Naive thymus-derived CD8-positive, alpha-beta T cell (primary cell): Measurements from ENCODE around the gene WDR1. TPM values are rescaled to one million over a fixed set of nuclear protein-coding genes. Genes with fewer than 3 reads are reported as not detected.

Experiments
- ATAC-seq, 2 donors: fragments of 150-1000 bp; cut with Tn5 transposase in 1 of 2; sonication (Bioruptor Pico), chemical (Tn5 transposase) in 1 of 2; 1 replicate in 1 of 2; 2 replicates in 1 of 2; pipeline ENCODE4 v1.10.0; 2021; ENCODE audit warnings: mild to moderate bottlenecking in 2 of 2, moderate library complexity in 2 of 2
- POLR2A ChIA-PET: fragments of 350-600 bp; sonication (Branson Sonifier 250); formaldehyde crosslinking; loops from one replicate; lab custom pipeline; 2021; ENCODE audit warnings: antibody characterized with exemption; lab: Charles Lee
- DNase-seq, 10 donors: peaks; one replicate each; pipeline versions ENCODE4 v3.0.0 to v3.0.0-alpha.2; 2020 to 2022
- H3K27ac Mint-ChIP-seq, 10 donors: one replicate each; pipeline ENCODE4 v1.8.0; 2020 to 2022; ENCODE audit warnings: mild to moderate bottlenecking in 10 of 10, mixed read lengths in 10 of 10, moderate library complexity in 4 of 10, inconsistent platforms in 1 of 10
- H3K27me3 Mint-ChIP-seq, 5 donors: one replicate each; pipeline ENCODE4 v1.8.0; 2021 to 2022; ENCODE audit warnings: mixed read lengths in 5 of 5
- H3K36me3 Mint-ChIP-seq, 3 donors: one replicate each; pipeline ENCODE4 v1.8.0; 2020 to 2022; ENCODE audit warnings: mixed read lengths in 3 of 3, mild to moderate bottlenecking in 2 of 3, inconsistent platforms in 1 of 3
- H3K4me1 Mint-ChIP-seq, 4 donors: one replicate each; pipeline ENCODE4 v1.8.0; 2021 to 2022; ENCODE audit warnings: mixed read lengths in 4 of 4
- H3K4me3 Mint-ChIP-seq, 10 donors: one replicate each; pipeline ENCODE4 v1.8.0; 2020 to 2022; ENCODE audit warnings: mild to moderate bottlenecking in 10 of 10, mixed read lengths in 10 of 10, moderate library complexity in 6 of 10, inconsistent platforms in 1 of 10
- H3K9me3 Mint-ChIP-seq, 9 donors: one replicate each; pipeline ENCODE4 v1.8.0; 2020 to 2022; ENCODE audit warnings: mixed read lengths in 9 of 9, mild to moderate bottlenecking in 3 of 9, inconsistent platforms in 1 of 9, moderate library complexity in 1 of 9
- polyA plus RNA-seq, 3 donors: library from polyadenylated mRNA; unstranded; fragments of 300-500 nt; fragmentation: Illumina TruSeq; gene quantifications; one replicate each; pipeline ENCODE4 v1.2.3, GENCODE V29; 2021
- total RNA-seq, 8 experiments: library from RNA in 2 of 8; stranded (reverse) in 2 of 8; gene quantifications; one replicate each; pipeline ENCODE4 v1.2.3 and lab custom pipeline; 2021 to 2026

Gene WDR1
- total and polyA plus RNA-seq, 5 experiments from 2014 or later = 295 to 378 (median 304) TPM

DNA sequence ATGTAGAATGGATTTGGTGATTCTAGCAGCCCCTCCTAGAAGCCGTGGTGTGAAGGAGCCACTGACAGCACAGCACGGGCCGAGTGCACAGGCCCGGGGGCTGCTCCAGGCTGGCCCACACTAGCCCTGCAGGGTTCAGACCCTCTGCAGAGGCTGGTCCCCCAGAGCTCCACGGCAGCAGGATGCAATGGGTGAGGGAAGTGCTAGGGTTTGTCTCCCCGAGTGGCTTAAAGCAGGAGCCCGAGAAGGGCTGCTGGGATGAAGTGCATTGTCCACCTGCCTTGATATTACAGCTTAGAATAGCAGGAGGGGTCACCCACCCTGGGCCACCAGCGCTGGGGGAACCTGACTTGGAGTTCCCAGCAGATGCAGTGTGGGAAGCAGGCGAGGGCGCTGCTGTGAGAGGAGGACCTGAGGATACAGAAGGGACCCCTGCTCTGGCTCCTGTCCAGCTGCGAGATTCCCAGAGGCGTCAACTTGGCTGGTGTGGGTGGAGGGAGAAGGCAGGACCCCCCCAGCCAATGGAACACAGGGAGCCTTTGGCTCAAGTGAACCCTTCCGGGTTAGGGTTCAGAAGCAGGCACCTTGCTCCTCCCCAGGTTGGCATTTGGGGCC is 30.0 kb downstream of the WDR1 start:
- peak overlapping the region in 8 of 10 donors; percentile 19 to 83 (median 61) for H3K27ac Mint-ChIP-seq
- H3K27me3 Mint-ChIP-seq = no peaks in the 10 kb centered on the region
- no peak overlapping the region for H3K4me3 Mint-ChIP-seq
- peaks cover 0 to 98% (median 15%) of the 10 kb centered on the region in 3 donors for H3K36me3 Mint-ChIP-seq
- peaks cover 5 to 30% (median 19%) of the 10 kb centered on the region in 4 donors for H3K4me1 Mint-ChIP-seq
- DNase-seq (peak in 1 of 10 donors; percentile 44), ATAC-seq (no peak)
- POLR2A ChIA-PET = interaction anchor here (1.0 kb wide), 1 partner anchor 17 kb away, joined by 3 read pairs; no protein-coding TSS in a partner anchor
- no peaks in the 10 kb centered on the region for H3K9me3 Mint-ChIP-seq

- POLR2A ChIA-PET = no interaction called here
- no peaks in the 10 kb centered on the region for H3K9me3 Mint-ChIP-seq
- H3K27me3 Mint-ChIP-seq = no peaks in the 10 kb centered on the region
- H3K4me3 Mint-ChIP-seq = no peak overlapping the region
- peak overlapping the region in 6 of 10 donors; percentile 19 to 84 (median 68) for H3K27ac Mint-ChIP-seq
- peaks cover 5 to 24% (median 16%) of the 10 kb centered on the region in 4 donors for H3K4me1 Mint-ChIP-seq
- peaks cover 0 to 97% (median 15%) of the 10 kb centered on the region in 3 donors for H3K36me3 Mint-ChIP-seq
- DNase-seq (peak in 1 of 10 donors; percentile 36), ATAC-seq (no peak)
These were observed 30.6 kb downstream of the WDR1 start for GRCh38 chr4:10085828-10086505.

DNA sequence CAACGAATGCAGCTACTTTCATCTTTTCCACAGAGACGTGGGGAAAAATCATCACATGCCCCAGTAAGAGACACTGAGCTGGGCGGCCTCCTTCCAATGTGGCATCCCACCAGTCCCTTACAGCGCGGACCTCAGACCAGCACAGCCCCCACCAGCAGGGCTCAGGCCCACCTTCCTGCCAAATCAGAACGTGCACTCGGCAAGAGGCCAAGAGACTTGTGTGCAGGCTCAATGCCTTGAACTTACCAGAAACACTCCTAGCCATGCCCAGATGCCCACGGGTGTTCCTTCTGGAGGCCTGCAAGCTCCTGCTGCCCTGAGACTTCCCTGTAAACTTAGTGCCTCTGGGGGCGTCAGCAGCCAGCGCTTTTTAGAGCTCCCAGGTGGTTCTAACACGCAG is 31.2 kb downstream of the WDR1 start:
- peaks cover 0 to 97% (median 16%) of the 10 kb centered on the region in 3 donors for H3K36me3 Mint-ChIP-seq
- peak in 1 of 10 donors; percentile 9 for DNase-seq
- H3K9me3 Mint-ChIP-seq = no peaks in the 10 kb centered on the region
- no peak for ATAC-seq
- H3K27me3 Mint-ChIP-seq = no peaks in the 10 kb centered on the region
- peaks cover 4 to 18% (median 10%) of the 10 kb centered on the region in 4 donors for H3K4me1 Mint-ChIP-seq
- H3K4me3 Mint-ChIP-seq = no peak overlapping the region
- peak overlapping the region in 6 of 10 donors; percentile 16 to 66 (median 54) for H3K27ac Mint-ChIP-seq
- POLR2A ChIA-PET = interaction anchor here (1.5 kb wide), 1 partner anchor 32 kb away, joined by 3 read pairs; no protein-coding TSS in a partner anchor

- POLR2A ChIA-PET = interaction anchor here (1.5 to 1.6 kb wide), 2 partner anchors 8 to 33 kb away, joined by 3 read pairs; no protein-coding TSS in a partner anchor
- no peaks in the 10 kb centered on the region for H3K9me3 Mint-ChIP-seq
- H3K4me1 Mint-ChIP-seq = peaks cover 0 to 12% (median 8%) of the 10 kb centered on the region in 4 donors
- peak in 1 of 10 donors; percentile 10 for DNase-seq
- H3K27ac Mint-ChIP-seq = peak overlapping the region in 5 of 10 donors; percentile 16 to 67 (median 56)
- H3K27me3 Mint-ChIP-seq = no peaks in the 10 kb centered on the region
- ATAC-seq = no peak
- peaks cover 0 to 97% (median 12%) of the 10 kb centered on the region in 3 donors for H3K36me3 Mint-ChIP-seq
- no peak overlapping the region for H3K4me3 Mint-ChIP-seq
These were observed 31.8 kb downstream of the WDR1 start for GRCh38 chr4:10084651-10085358.

DNA sequence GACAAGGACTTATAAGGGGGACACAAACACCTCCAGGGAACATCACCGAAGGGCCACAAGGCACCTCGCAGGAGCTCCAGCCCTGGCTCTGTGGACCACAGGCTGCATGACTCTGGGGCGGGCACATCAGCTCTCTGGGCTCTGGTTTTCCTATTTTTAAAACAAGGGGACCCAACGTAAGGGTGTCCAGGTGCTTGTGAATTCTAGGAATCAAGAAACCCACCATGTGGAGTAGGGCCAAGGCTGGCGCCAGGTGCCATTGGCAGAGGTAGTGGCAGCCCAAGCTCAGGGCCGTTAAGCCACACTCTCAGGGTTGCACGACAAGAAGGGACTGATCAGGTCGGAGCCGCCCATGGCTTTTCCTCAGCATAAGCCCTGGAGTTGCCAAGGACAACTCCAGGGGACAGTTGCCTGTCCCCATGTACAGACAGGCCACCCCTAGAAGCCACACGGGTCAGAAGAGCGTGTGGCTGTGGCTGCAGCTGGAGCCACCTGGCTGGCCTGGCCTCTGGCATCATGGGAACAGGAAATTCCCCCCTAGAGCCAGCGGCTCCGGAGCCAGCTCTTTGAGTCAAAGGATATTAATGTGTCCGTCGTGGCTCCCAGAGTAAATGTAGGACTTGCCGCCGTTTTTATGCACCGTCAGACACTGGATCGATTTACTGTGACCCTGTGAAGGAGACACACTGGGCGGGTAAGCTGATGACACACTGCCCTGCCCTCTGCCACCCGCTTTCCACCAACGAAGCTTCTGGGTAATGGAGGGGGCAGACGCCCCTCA is 32.5 kb downstream of the WDR1 start:
- ATAC-seq (no peak), DNase-seq (peak in 1 of 10 donors; percentile 14)
- peaks cover 0 to 97% (median 12%) of the 10 kb centered on the region in 3 donors for H3K36me3 Mint-ChIP-seq
- no peaks in the 10 kb centered on the region for H3K9me3 Mint-ChIP-seq
- peaks cover 0 to 12% (median 7%) of the 10 kb centered on the region in 4 donors for H3K4me1 Mint-ChIP-seq
- no peaks in the 10 kb centered on the region for H3K27me3 Mint-ChIP-seq
- peak overlapping the region in 3 of 10 donors; percentile 44 to 73 (median 66) for H3K27ac Mint-ChIP-seq
- POLR2A ChIA-PET = interaction anchor here (1.0 to 1.6 kb wide), 3 partner anchors 9 to 34 kb away, joined by 3 read pairs; no protein-coding TSS in a partner anchor
- H3K4me3 Mint-ChIP-seq = no peak overlapping the region

- no peak overlapping the region for H3K4me3 Mint-ChIP-seq
- no peak for ATAC-seq
- H3K27ac Mint-ChIP-seq = peak overlapping the region in 2 of 10 donors; percentile 43 to 44
- H3K4me1 Mint-ChIP-seq = peaks cover 1 to 12% (median 7%) of the 10 kb centered on the region in 4 donors
- H3K27me3 Mint-ChIP-seq = no peaks in the 10 kb centered on the region
- peaks cover 0 to 97% (median 12%) of the 10 kb centered on the region in 3 donors for H3K36me3 Mint-ChIP-seq
- H3K9me3 Mint-ChIP-seq = no peaks in the 10 kb centered on the region
- POLR2A ChIA-PET = interaction anchor here (1.0 to 1.6 kb wide), 2 partner anchors 10 to 13 kb away, joined by 3 read pairs; no protein-coding TSS in a partner anchor
- DNase-seq = no peak
These were observed 33.2 kb downstream of the WDR1 start for GRCh38 chr4:10083331-10083771.

DNA sequence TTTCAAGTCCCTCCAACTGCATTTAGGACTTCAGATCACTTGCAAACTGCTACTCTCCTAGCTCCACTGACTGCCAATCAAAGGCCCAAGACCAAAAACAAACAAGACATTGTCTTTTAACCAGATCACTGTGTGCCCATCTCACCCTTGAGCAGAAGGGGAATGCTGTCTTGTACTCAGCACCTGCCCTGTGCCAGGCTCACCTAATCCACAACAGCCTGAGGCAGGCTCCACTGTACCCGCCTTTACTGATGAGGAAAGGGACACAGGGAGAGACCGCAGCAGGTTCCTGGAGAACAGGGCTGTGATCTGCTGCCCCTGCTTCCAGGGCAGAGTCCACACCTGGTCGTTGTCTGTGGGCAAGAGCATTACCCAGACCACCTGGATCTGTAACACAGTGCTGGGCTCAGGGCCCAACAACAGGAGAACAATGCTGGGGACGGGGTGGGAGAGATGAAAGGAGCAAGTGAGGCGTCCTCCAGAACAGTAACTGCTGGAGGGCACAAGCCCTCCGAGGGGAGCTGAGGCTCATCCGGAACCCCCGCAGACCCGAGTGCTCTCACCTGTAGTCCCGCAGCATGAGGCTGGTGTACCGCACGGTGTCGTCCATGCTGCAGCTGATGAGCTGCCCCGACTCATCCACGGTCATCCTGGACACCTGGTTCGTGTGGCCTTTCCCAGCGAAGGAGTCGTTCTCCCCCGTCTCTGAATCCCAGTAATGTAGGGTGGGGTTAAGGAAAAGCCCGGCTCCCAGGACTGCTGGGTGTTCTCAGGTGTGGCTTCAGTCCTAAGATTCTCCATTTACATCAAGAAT is 33.9 kb downstream of the WDR1 start:
- POLR2A ChIA-PET = interaction anchor here (1.0 to 1.6 kb wide), 2 partner anchors 10 to 14 kb away, joined by 3 read pairs; no protein-coding TSS in a partner anchor
- Mint-ChIP-seq H3K9me3 (no peaks in the 10 kb centered on the region), H3K4me1 (peaks cover 2 to 9% (median 5%) of the 10 kb centered on the region in 4 donors), H3K36me3 (peaks cover 0 to 97% (median 10%) of the 10 kb centered on the region in 3 donors), H3K27ac (peak overlapping the region in 8 of 10 donors; percentile 28 to 79 (median 48)), H3K27me3 (no peaks in the 10 kb centered on the region), H3K4me3 (no peak overlapping the region)
- DNase-seq = no peak
- no peak for ATAC-seq

DNA sequence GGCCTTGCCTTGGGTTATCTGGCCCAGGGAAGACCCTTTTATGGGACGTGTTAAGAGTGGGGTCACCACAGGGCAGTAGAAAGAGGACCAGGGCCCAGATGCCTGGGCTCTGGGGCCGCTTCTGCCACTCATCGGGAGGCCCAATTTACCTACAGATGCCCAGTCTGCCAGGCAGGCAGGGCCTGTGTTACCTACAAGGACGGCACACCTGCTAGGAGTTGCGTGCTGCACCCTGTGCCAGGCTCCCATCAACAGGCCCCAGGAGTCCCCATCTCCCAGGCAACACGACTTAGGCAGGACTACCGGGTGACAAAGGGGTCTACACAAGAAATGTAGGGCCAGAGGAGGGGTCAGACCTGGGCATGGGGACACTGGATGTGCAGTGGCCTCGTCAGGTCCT is 34.6 kb downstream of the WDR1 start:
- Mint-ChIP-seq H3K27ac (peak overlapping the region in 7 of 10 donors; percentile 28 to 79 (median 48)), H3K4me1 (peaks cover 0 to 6% (median 1%) of the 10 kb centered on the region in 4 donors), H3K27me3 (no peaks in the 10 kb centered on the region), H3K4me3 (no peak overlapping the region), H3K36me3 (peaks cover 0 to 97% (median 10%) of the 10 kb centered on the region in 3 donors), H3K9me3 (no peaks in the 10 kb centered on the region)
- POLR2A ChIA-PET = no interaction called here
- ATAC-seq (no peak), DNase-seq (no peak)

DNA sequence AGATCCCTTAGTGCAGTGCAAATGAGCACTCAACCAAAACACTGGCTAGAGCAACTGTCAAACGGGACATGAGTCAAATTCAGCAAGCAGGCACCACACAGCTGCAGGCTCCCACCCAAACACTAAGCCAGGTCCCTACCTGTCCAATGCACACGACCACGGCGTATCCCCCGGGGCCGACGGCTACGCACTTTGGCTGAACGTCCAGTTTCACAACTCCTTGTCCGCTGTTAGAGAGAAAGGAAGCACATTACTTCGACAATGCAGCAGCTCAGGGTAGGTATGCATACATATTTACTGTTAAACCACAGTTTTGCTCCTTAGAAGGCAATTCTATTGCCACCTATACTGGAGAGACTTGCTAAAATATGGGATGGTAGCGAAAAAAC is 35.4 kb downstream of the WDR1 start:
- Mint-ChIP-seq H3K27me3 (no peaks in the 10 kb centered on the region), H3K27ac (peak overlapping the region in 8 of 10 donors; percentile 16 to 74 (median 66)), H3K9me3 (no peaks in the 10 kb centered on the region), H3K36me3 (peaks cover 0 to 97% (median 10%) of the 10 kb centered on the region in 3 donors), H3K4me3 (no peak overlapping the region), H3K4me1 (peaks cover 0 to 5% (median 2%) of the 10 kb centered on the region in 4 donors)
- no peak for ATAC-seq
- POLR2A ChIA-PET = interaction anchor here (0.6 to 1.1 kb wide), 3 partner anchors 16 to 80 kb away, joined by 3 to 4 read pairs (median 3); no protein-coding TSS in a partner anchor
- no peak for DNase-seq

- peaks cover 0 to 97% (median 10%) of the 10 kb centered on the region in 3 donors for H3K36me3 Mint-ChIP-seq
- POLR2A ChIA-PET = interaction anchor here (1.0 to 1.1 kb wide), 2 partner anchors 37 to 80 kb away, joined by 3 to 4 read pairs; no protein-coding TSS in a partner anchor
- H3K9me3 Mint-ChIP-seq = no peaks in the 10 kb centered on the region
- H3K4me3 Mint-ChIP-seq = no peak overlapping the region
- H3K27ac Mint-ChIP-seq = peak overlapping the region in 7 of 10 donors; percentile 16 to 74 (median 73)
- H3K27me3 Mint-ChIP-seq = no peaks in the 10 kb centered on the region
- H3K4me1 Mint-ChIP-seq = peaks cover 0 to 5% (median 2%) of the 10 kb centered on the region in 4 donors
- ATAC-seq = no peak
- DNase-seq = no peak
These were observed 35.9 kb downstream of the WDR1 start for GRCh38 chr4:10080589-10081217.
